ENCODE results near the gene SLC17A4. TPM values are rescaled to one million over a fixed set of nuclear protein-coding genes. Genes with fewer than 3 reads are reported as not detected.

Gene SLC17A4
- total RNA-seq, 2 donors from 2014 or later, result not detected

GRCh38 chr6:25756382-25757363 is 2.1 kb downstream of the SLC17A4 start:
- H3K9me3 Mint-ChIP-seq, result no peaks in the 10 kb centered on the region
- 89 to 95% methylated on average over 6 to 9 of the region's 9 CpGs for WGBS, 2 experiments (ENCODE audit: insufficient coverage in 1 of 2, insufficient read length in 1 of 2)
- H3K4me3 Mint-ChIP-seq, result no peak overlapping the region

GRCh38 chr6:25757936-25758642 is 3.5 kb downstream of the SLC17A4 start:
- H3K27me3 Mint-ChIP-seq (ENCODE audit: insufficient read depth), result no peaks in the 10 kb centered on the region
- no peak overlapping the region for H3K9ac ChIP-seq (ENCODE audit: extremely low read depth, low read length, poor library complexity, severe bottlenecking)
- H3K4me3 ChIP-seq (ENCODE audit: low read length), result no peak overlapping the region
- no peak overlapping the region for H3K27ac ChIP-seq (ENCODE audit: low read depth, low read length)
- no peaks in the 10 kb centered on the region for H3K4me1 Mint-ChIP-seq
- H3K4me3 Mint-ChIP-seq, result no peak overlapping the region
- H3K27ac Mint-ChIP-seq, result no peak overlapping the region
- no peaks in the 10 kb centered on the region for H3K9me3 ChIP-seq (ENCODE audit: control insufficient read depth, low read length)
- no peak for DNase-seq
- no peaks in the 10 kb centered on the region for H3K9me3 Mint-ChIP-seq
- no peaks in the 10 kb centered on the region for H3K36me3 ChIP-seq (ENCODE audit: control insufficient read depth, insufficient read depth, low read length)
- no peaks in the 10 kb centered on the region for H3K27me3 ChIP-seq (ENCODE audit: control insufficient read depth, insufficient read depth, low read length, poor library complexity, severe bottlenecking)
- WGBS, 2 experiments (ENCODE audit: insufficient coverage in 1 of 2, insufficient read length in 1 of 2), result 91 to 96% methylated on average over 3 to 6 of the region's 6 CpGs
- H3K4me1 ChIP-seq (ENCODE audit: control insufficient read depth, insufficient read depth, low read length), result no peaks in the 10 kb centered on the region
- H3K36me3 Mint-ChIP-seq (ENCODE audit: low read depth), result no peaks in the 10 kb centered on the region
- TF ChIP-seq CTCF (conservative IDR thresholded peaks at IDR 0.05), result no peak

More at GRCh38 chr6:25756382-25757363, 2.1 kb downstream of the SLC17A4 start:
- no peak for TF ChIP-seq CTCF (conservative IDR thresholded peaks at IDR 0.05)
- Histone ChIP-seq H3K9me3 (ENCODE audit: control insufficient read depth, low read length) (no peaks in the 10 kb centered on the region), H3K4me1 (ENCODE audit: control insufficient read depth, insufficient read depth, low read length) (no peaks in the 10 kb centered on the region), H3K9ac (ENCODE audit: extremely low read depth, low read length, poor library complexity, severe bottlenecking) (no peak overlapping the region), H3K27me3 (ENCODE audit: control insufficient read depth, insufficient read depth, low read length, poor library complexity, severe bottlenecking) (no peaks in the 10 kb centered on the region), H3K27ac (ENCODE audit: low read depth, low read length) (no peak overlapping the region), H3K4me3 (ENCODE audit: low read length) (no peak overlapping the region), H3K36me3 (ENCODE audit: control insufficient read depth, insufficient read depth, low read length) (no peaks in the 10 kb centered on the region)
- Mint-ChIP-seq H3K4me1 (no peaks in the 10 kb centered on the region), H3K27ac (no peak overlapping the region), H3K27me3 (ENCODE audit: insufficient read depth) (no peaks in the 10 kb centered on the region), H3K36me3 (ENCODE audit: low read depth) (no peaks in the 10 kb centered on the region)
- DNase-seq, result no peak

- H3K36me3 Mint-ChIP-seq (ENCODE audit: low read depth), result no peaks in the 10 kb centered on the region
These were observed 10.1 kb downstream of the SLC17A4 start for GRCh38 chr6:25764611-25765010.

More at GRCh38 chr6:25764611-25765010, 10.1 kb downstream of the SLC17A4 start:
- no peak for TF ChIP-seq CTCF (conservative IDR thresholded peaks at IDR 0.05)
- Histone ChIP-seq H3K9me3 (ENCODE audit: control insufficient read depth, low read length) (no peaks in the 10 kb centered on the region), H3K36me3 (ENCODE audit: control insufficient read depth, insufficient read depth, low read length) (no peaks in the 10 kb centered on the region), H3K9ac (ENCODE audit: extremely low read depth, low read length, poor library complexity, severe bottlenecking) (no peak overlapping the region), H3K4me1 (ENCODE audit: control insufficient read depth, insufficient read depth, low read length) (no peaks in the 10 kb centered on the region), H3K27me3 (ENCODE audit: control insufficient read depth, insufficient read depth, low read length, poor library complexity, severe bottlenecking) (no peaks in the 10 kb centered on the region), H3K4me3 (ENCODE audit: low read length) (no peak overlapping the region), H3K27ac (ENCODE audit: low read depth, low read length) (no peak overlapping the region)
- DNase-seq, result no peak
- H3K9me3 Mint-ChIP-seq, result no peaks in the 10 kb centered on the region
- WGBS, 2 experiments (ENCODE audit: insufficient coverage in 1 of 2, insufficient read length in 1 of 2), result 67 to 95% methylated on average over 1 to 2 of the region's 2 CpGs
- H3K27ac Mint-ChIP-seq, result no peak overlapping the region
- no peaks in the 10 kb centered on the region for H3K4me1 Mint-ChIP-seq
- H3K27me3 Mint-ChIP-seq (ENCODE audit: insufficient read depth), result no peaks in the 10 kb centered on the region
- no peak overlapping the region for H3K4me3 Mint-ChIP-seq
